NCI-H1048 (cell line): ENCODE results near the gene TANC1.

Source experiments
- DNase-seq: peaks from one replicate; lab custom pipeline; 2025; lab: John Stamatoyannopoulos, UW

TANC1 gene

DNA sequence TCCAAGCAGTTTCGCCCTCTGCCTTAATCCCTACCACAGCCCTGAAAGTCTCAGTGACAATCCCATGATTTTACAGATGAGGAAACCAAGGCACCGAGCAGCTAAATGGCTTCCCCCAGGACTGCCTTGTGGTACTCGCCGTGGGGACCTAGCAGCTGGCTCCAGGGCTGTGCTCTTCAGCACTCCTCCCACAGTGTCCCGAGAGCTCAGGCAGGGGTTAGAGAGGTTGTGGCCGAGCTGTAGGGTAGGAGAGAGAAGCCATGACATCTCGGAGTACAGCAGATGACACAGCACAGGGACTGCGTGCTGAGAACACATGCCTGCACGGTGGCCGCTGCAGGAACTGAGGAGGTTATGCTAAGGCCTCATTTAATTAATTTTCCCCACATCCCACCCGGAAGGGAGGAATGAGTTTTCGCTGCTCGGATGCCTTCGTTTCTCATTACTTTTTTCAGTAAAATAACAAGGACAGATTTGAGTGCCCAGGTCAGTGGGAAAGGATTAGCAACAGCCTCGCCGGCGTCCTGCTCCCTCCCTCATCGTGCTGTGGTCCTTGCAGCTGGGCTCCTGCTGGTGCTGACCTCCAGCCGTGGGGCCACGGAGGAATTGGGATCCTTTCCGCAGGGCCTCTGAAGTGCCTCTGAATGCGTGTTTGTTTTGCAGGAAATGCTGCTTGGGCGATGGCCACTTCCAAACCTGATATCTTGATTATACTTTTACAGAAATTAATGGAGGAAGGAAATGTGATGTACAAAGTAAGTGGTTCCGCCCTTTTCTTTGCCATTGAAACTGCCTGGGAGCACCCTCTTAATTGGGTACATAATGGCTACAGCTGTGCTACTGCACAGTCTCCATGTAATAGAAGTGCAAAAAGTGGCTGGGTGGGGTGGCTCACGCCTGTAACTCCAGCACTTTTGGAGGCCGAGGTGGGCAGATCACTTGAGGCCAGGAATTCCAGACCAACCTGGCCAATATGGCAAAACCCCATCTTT lies 256.9 kb downstream of the TANC1 start:
- no peak for DNase-seq

DNA sequence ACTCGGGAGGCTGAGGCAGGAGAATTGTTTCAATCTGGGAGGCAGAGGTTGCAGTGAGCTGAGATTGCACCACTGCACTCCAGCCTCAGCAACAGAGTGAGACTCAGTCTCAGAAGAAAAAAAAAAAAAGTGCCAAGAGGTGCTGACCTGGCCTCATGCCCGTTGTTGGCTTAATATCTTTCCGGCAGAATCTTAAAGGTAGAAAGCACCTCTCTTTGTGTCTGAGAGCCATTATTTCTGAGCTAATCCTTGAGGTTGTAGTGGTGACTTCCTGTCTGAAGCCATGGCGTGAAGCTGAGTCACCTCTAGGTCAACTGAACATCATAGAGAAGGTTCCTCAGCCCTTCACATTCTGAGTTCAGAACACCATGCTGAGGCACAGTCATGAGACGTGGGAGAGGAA lies 257.6 kb downstream of the TANC1 start:
- no peak for DNase-seq

DNA sequence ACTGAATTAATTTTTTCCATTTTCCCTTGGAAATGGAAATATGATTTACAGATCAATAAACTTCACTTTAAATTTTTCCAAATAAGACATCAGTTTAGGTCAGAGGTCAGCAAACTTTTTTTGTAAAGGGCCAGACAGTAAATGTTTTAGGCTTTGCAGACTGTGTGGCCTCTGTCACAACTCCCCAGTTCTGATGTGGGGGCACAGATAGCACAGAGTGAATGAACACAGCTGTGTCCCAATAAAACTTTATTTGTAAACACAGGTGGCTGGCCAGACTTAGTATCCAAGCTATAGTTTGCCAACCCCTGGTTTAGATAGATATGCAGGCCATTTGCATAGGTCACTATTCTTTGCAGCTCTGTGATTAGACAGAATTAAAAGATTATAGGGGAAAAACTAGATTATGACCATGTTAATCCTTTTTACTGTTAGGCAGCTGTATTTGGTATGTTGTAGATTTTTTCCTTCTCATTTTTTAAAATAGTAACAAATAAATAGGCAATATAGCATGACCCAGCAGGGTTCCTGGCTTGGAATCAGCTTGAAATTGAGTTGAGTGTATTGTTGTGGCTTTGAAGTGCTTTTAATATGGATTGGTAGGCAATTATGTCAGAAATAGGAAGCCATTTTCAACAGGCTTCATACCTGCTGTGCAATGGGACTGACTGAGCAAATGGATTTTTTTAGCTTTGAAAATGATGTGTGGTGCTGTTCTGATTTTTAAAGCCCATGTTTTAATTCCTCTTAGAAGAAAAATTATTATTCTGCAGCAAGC lies 258.4 kb downstream of the TANC1 start:
- no peak for DNase-seq

DNA sequence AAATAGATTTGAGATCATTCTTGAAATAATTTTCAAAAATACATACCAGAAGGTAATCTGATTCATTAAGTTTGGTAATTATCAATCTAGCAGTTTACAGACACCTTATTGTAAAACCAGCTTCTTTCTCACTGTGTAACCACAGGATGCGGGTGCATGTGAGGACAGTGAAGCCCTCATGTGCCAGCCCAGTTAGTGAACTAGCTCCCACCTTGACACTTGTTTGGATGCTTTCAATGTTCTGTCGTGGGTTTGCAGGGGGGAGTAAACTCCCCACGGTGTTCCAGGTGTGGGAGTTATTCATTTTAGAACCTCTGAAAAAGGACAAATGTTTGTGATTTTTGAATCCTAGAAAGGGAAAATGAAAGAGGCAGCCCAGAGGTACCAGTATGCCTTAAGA lies 259.0 kb downstream of the TANC1 start:
- DNase-seq = no peak

DNA sequence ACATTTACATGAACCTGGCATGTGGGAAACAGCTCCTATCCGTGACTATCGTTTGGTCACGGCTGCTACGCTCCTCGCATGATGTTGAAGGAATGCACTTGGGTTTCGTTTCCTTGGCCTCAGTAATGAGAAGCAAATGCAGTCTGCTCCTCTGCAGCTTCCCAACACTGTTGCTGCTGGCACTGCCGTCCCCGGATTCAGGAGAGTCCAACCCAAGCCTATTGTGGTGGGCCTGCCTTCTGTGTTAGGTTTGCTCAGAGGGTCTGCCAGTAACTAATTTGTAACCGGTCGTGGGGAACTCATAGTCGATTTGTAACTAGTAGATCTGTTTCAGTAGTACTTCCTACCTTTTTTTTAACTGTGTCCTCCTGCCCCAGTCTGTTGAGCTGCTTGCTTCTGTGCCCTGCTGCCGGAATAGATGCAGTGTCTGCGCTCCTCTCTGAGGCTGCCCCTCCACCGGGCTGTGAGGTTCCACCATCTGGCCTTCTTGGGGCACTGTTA lies 259.7 kb downstream of the TANC1 start:
- DNase-seq = no peak

DNA sequence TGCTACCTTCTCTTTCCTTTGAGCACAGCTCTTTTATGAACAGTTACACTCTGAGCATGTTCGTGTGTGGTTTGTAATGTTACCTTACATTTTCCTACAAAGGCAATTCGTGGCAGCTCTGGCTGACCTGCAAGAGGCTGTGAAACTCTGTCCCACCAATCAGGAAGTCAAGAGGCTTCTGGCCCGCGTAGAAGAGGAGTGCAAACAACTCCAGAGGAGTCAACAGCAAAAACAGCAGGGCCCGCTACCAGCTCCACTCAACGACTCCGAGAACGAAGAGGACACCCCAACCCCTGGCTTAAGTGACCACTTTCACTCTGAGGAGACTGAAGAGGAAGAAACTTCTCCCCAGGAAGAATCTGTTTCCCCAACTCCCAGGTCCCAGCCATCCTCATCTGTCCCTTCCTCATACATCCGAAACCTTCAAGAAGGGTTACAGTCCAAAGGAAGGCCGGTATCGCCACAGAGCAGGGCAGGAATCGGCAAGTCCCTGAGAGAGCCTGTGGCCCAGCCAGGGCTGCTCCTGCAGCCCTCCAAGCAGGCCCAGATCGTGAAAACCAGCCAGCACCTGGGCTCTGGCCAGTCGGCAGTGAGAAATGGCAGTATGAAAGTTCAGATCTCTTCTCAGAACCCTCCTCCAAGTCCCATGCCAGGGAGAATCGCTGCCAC lies 261.2 kb downstream of the TANC1 start:
- DNase-seq = no peak

DNA sequence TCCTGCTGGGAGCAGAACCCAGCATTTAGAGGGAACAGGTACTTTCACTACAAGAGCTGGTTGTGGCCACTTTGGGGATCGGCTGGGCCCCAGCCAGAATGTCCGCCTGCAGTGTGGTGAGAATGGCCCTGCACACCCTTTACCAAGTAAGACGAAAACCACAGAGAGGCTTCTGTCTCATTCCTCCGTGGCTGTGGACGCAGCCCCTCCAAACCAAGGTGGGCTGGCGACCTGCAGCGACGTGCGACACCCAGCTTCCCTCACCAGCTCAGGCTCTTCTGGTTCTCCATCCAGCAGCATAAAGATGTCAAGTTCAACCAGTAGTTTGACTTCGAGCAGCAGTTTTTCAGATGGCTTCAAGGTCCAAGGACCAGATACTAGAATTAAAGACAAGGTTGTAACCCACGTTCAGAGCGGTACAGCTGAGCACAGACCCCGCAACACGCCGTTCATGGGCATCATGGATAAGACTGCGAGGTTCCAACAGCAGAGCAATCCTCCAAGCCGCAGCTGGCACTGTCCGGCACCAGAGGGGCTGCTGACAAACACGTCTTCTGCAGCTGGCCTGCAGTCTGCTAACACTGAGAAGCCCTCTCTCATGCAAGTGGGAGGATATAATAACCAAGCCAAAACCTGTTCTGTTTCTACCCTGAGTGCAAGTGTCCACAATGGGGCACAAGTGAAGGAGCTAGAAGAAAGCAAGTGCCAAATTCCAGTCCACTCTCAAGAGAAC lies 261.9 kb downstream of the TANC1 start:
- DNase-seq = no peak

DNA sequence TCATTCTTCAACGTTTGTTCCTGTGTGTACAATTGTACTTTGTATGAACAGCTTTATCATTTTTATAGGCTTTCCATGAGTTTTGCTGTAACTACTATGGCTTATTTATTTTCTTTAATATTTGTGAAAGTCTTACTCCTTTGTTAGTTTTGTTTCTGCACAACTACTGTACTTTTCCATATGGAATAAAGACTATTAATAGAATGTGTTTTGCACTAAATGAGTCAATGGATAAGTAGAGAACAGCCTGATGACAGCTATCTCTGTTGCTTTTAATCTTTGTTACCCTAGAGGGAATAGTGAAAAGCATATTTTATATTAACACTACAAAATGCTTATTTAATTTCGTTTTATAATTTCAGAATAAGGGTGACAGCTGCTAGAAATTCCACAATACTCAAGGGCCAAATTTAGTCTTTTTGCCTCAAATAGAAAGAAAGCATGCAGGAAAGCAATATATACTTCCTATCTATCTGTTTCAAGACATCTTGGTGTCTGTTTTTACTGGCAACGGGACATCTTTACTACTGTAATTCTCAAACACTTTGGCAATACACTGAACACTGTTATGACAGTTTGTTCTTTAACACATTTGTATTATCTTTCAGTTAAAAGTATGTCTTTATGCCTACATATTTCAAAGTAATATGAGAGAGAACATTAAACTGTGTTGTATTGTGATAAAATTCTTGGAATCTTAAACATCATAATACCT lies 264.2 kb downstream of the TANC1 start:
- DNase-seq = no peak

DNA sequence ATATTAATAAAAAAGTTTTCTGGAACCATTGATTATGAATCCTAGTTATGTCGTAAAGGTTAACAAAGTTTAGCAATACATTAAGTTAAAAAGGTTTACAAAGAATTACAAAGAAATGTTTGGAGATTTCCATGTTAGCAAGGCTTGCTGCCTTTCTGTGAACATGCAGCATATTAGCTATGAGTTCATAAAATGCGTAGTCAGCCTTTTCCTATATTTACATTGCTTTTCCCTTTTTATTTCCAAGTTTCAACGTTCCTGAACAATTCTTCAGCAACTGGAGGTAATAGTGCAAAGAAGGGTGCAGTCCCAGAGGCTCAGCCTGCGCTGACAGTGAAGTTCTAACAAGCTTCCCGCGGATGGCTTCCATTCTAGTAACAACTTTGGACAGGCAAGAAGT lies 266.4 kb downstream of the TANC1 start:
- DNase-seq = no peak

DNA sequence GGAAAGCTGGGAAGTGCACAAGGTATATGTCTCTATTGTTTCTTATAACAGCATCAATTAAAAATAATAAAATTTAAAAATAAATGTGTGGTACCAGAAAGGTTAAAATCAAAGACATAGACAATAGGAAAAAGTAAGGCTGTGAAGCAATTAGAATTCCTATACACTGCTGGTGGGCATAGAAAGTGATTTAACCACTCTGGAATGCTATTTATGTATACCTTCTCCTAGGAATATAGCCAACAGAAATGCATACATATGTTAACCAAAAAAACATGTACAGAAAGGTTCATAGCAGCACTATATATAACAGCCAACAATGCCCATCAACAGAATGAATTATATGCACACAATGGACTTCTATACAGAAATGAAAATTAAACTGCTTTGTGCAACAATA lies 275.1 kb downstream of the TANC1 start:
- no peak for DNase-seq

DNA sequence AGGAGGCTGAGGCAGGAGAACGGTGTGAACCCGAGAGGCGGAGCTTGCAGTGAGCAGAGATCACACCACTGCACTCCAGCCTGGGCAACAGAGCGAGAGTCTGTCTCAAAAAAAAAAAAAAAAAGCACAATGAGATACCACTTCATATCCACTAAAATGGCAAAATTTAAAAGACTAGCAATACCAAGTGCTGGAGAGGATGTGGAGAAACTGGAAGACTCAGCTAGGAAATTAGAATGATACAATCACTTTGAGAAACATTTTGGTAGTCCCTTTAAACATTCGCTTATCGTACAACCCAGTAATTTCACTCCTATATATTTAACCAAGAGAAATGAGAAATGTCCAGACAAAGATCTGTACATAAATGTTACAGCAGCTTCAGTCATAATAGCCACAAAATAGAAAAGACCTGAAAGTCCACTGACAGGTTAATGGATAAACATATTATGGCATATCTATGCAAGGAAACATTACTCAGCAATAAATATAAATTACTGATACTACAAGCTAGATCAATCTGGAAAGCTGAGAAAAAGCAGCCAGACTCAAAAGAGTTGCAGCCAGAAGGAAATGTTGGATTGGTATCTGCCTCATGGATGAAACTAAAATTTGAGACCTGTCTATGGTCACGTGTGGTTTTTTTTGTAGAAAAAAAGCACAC lies 278.0 kb downstream of the TANC1 start:
- no peak for DNase-seq

DNA sequence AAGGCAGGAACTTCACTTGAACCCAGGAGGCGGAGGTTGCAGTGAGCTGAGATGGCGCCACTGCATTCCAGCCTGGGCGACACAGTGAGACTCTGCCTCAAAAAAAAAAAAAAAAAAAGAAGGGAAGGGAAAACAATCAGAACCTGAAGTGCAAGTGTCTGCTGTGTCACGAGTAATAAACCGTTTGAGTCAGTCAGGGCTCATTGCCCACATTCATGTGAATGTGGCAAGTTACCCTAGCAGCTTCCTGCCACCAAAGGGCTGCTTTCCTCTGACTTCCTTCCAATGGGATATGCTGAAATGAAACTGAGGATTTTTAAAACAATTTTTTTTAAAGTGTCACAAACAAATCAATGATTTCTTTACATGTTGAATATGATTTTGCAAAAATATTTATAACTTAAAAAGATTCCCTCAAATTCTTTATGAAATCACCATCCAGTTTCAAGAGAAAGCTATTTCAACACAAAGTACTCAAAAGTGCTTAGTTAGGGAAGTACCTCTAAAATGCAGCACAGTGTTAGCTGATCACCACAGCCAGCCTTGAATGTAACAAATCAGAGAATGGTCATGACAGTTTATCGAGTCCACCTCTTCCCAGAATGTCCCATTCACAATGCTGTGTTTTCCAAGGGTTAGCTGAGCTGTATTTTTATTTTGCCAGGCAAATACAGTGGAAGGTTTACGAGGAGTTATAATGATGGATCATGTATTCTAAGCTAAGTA lies 281.7 kb downstream of the TANC1 start:
- DNase-seq = no peak

DNA sequence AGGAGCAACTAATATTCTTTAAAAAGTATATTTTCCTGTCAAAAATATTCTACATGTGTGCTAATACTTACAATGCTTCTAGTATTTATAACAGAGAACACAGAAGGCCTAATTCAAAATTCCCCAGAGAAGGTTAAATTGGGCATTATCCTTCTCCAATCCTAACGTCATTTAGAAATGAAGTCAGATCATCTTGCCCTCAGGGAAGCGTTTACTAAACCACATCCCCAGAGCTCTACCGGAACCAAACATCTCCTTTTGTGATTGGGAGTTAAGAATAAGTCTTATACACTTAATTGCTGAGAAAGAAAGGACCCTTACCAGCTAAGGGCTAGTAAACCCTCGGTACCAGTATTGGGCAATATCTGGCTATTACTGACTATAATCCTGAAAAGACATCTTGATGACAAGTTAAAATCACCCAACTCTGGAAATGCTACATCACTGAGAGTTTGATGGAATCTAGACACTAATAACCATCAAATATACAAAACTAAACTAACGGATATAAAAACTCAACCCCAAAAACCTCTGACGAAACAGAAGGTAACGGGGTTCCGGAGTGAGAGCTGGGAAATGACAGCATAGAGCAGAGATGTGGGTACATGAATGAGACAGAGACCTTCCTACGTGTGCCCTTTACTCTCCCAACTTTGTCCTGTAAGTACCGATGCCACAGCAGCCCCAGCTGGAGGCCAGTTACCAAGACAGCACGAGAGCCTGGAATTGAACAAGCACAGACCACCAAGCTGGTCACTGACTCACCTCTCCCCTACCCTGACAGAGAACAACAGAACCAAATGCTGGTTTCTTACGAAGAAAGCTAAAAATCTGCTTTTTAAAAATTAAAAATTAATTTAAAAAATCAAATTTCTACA lies 283.1 kb downstream of the TANC1 start:
- no peak for DNase-seq

DNA sequence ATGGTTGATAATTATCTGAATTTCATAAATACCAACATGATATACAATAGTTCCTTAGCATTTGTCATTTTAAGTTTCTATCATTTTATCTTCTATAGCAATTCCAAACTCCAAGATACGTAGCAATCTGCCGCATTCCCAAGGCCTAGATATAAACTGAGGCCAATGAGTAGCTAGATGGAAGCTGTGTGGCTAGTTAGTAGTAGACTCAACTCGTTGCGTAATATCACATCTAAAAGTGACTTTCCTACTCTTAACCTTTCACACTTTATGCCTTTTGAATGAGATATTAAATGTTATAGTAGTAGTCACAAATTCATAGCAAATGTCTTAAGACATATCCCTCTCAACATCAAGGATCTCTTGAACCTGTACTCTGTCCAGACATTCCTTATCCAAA lies 284.5 kb downstream of the TANC1 start:
- DNase-seq = no peak

DNA sequence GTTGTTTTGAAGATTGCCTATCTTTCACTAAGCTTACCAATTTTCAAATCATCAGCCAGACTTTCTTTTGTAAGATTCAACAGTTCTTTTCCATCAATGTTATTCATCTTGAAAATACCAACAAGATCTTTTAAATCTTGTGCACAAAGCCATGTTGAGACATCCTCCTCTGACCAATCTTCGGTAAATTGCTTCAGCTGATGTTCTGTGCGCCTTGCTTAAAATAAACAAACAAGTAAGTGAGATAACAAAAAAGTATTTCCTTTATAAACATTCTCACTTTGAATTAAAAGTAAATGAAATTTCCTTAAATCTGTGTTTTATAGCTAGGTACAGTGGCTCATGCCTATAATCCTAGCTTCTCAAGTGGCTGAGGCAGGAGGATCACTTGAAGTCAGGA lies 287.7 kb downstream of the TANC1 start:
- no peak for DNase-seq

DNA sequence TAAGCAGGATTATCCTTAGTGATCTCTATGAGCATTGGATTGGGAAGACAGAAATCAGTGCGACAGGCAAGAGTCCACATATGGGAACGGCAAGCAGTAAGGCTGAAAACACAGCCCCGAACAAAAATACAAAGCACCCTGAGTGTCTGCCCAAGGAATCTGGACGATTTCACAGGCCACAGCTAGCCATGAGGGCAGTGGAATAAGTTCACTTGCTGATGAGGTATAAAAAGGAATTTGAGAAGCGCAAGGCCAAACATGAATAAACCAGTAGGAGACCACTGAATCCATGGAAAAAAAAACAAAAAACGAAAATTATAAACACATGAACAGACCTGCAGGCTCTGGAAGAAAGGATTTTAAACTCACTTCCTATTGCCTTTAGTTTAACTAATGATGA lies 293.8 kb downstream of the TANC1 start:
- no peak for DNase-seq

DNA sequence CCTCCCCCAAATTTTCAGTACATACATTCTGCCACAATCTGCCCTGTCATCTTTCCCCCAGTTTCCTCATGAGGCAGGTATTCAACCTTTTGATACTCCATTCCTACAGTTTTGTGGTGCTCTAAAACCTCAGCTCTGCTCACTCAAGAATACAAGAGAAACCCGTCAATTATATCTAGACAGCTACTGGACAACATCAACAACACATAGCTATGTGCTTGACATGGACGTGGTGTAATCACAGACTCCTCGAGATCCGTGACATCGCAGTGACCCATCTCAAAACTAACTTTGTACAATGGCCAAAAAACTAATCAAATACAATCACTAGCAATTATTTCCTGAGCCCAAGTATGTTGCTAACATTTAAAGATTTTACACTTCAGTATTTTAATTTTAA lies 294.5 kb downstream of the TANC1 start:
- no peak for DNase-seq

DNA sequence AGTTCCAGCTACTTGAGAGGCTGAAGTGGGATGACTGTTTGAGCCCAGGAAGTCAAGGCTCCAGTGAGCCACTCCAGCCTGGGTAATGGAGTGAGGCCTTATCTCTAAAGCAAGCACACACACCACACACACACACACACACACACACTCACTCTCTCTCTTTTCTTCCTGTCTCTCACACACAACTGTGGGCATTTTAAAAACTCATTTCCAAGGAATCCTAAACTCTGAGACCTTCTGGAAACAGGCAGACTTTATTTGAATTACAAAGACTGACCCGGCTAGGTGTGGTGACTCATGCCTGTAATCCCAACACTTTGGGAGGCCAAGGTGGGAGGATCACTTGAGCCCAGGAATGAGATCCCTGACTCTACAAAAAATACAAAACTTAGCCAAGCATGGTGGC lies 296.7 kb downstream of the TANC1 start:
- DNase-seq = no peak

DNA sequence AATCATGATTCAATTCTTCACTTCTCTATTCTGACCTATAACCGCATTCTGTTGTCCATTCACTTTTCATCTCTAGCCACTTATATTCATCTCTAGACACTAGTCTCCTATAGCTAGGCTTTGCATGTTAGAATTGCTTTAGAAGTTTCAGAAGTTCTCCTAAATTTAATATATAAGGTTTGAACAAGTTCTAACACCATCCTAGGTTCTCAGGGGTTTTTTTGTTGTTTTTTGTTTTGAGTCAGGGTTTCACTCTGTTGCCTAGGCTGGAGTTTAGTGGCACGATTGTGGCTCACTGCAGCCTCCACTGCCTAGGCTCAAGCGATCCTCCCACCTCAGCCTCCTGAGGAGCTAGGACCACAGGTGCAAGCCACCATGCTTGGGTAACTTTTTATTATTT lies 298.1 kb downstream of the TANC1 start:
- no peak for DNase-seq
